K562 (cell line): ENCODE measurements around the gene ZNF692. TPM values are rescaled to one million over a fixed set of nuclear protein-coding genes. Genes with fewer than 3 reads are reported as not detected.

Source experiments
- ARID3A ChIP-seq: IDR thresholded peaks from 2 replicates; pipeline ENCODE4 v1.6.1; 2012; ENCODE audit warnings: low read depth, low read length, improper control_type of control experiment, borderline replicate concordance
- CC2D1A ChIP-seq: fragments of 450-650 bp; IDR thresholded peaks from 2 replicates; pipeline ENCODE4 v1.6.1; 2017; ENCODE audit warnings: mild to moderate bottlenecking
- CTCF ChIP-seq, 3 experiments: IDR thresholded peaks in 2 of 3; conservative IDR thresholded peaks in 1 of 3; 2 replicates each; pipeline ENCODE4 v1.5.1; 2011 to 2012; ENCODE audit warnings: low read length in 3 of 3, mild to moderate bottlenecking in 3 of 3, control low read depth in 2 of 3, improper control_type of control experiment in 1 of 3, inconsistent platforms in 1 of 3, low read depth in 1 of 3, mixed read lengths in 1 of 3, moderate library complexity in 1 of 3; ENCODE audit not compliant: insufficient read depth in 2 of 3
- DEAF1 ChIP-seq: fragments of 450-650 bp; formaldehyde crosslinking; IDR thresholded peaks from 2 replicates; pipeline ENCODE4 v1.4.0; 2020; ENCODE audit warnings: mild to moderate bottlenecking, moderate library complexity
- HMBOX1 ChIP-seq: sonication (generic); IDR thresholded peaks from 2 replicates; pipeline ENCODE4 v1.6.1; 2016
- JUND ChIP-seq, 2 experiments: IDR thresholded peaks; 2 replicates in 1 of 2; 3 replicates in 1 of 2; pipeline ENCODE4 v1.6.1; 2011; ENCODE audit warnings: borderline replicate concordance in 2 of 2, low read depth in 2 of 2, low read length in 2 of 2, improper control_type of control experiment in 1 of 2, missing biosample characterization in 1 of 2, missing genetic modification characterization in 1 of 2, missing genetic modification reagents in 1 of 2
- MTA2 ChIP-seq: fragments of 450-650 bp; IDR thresholded peaks from 2 replicates; pipeline ENCODE4 v1.6.1; 2016; ENCODE audit warnings: low read depth
- RAD21 ChIP-seq, 2 experiments: fragments of 250-450 bp in 1 of 2; fragments of 450-650 bp in 1 of 2; sonication (Bioruptor Pico) in 1 of 2; formaldehyde crosslinking in 1 of 2; IDR thresholded peaks in 1 of 2; conservative IDR thresholded peaks in 1 of 2; 2 replicates each; pipeline versions ENCODE4 v1.4.0 to v1.8.0; 2020 to 2022; ENCODE audit warnings: mild to moderate bottlenecking in 2 of 2, moderate library complexity in 1 of 2
- RCOR1 ChIP-seq, 2 experiments: IDR thresholded peaks; 2 replicates each; pipeline ENCODE4 v1.6.1; 2012; ENCODE audit warnings: low read depth in 2 of 2, low read length in 2 of 2, borderline replicate concordance in 1 of 2, improper control_type of control experiment in 1 of 2
- SMC3 ChIP-seq: conservative IDR thresholded peaks from 2 replicates; pipeline ENCODE4 v1.6.1; 2011; ENCODE audit warnings: low read depth, low read length, improper control_type of control experiment; ENCODE audit not compliant: insufficient read depth
- ZNF146 ChIP-seq: IDR thresholded peaks from one replicate; pipeline ENCODE4 v1.6.1; 2018; ENCODE audit warnings: missing compliant biosample characterization; ENCODE audit not compliant: unreplicated experiment
- polyA plus RNA-seq, 8 experiments: library from polyadenylated mRNA; depleted of rRNA in 4 of 8; stranded (reverse) in 5 of 8; unstranded in 3 of 8; fragments of >200 nt; fragmentation: Nextera tagmentation in 2 of 8; fragmentation: Illumina TruSeq in 1 of 8; extraction: Ambion mirVana in 2 of 8; extraction: Trizol in 1 of 8; gene quantifications; 2 replicates each; pipeline versions ENCODE4 v1.2.1 to v1.2.3, GENCODE V29; 2011 to 2014; ENCODE audit warnings: inconsistent platforms in 1 of 8, missing spikeins in 1 of 8
- total RNA-seq, 7 experiments: library from RNA; depleted of rRNA in 6 of 7; stranded (reverse); fragments of >200 nt in 6 of 7; fragmentation: Illumina TruSeq in 2 of 7; extraction: Trizol in 2 of 7; gene quantifications; 2 replicates each; pipeline versions ENCODE4 v1.2.1 to v1.2.3, GENCODE V29; 2011 to 2021; ENCODE audit warnings: low replicate concordance in 1 of 7

ZNF692 gene
- total and polyA plus RNA-seq, 9 of the 15 experiments (the other 6 are each of a cell fraction or from before 2014, with no cell fraction given): 8.4 to 143 (median 55.9) TPM

GRCh38 chr1:248841702-248842395, 17.0 kb downstream of the ZNF692 start (continued):
- TF ChIP-seq CTCF (IDR thresholded peaks at IDR 0.05 in 2 of 3, conservative IDR thresholded peaks at IDR 0.05 in 1 of 3; ENCODE audit: insufficient read depth in 2 of 3, low read depth in 1 of 3, low read length in 3 of 3) (peak; percentile 71 to 80 (median 76)), ARID3A (peak; percentile 30; the same call in 1 of the 2 replicates), JUND (IDR thresholded peaks at IDR 0.05; ENCODE audit: borderline replicate concordance, low read depth, low read length) (0 out of 2 replicates have a peak, but pooled peaks have one; percentile 10), JUND (tag; IDR thresholded peaks at IDR 0.05; ENCODE audit: borderline replicate concordance, low read depth, low read length) (no peak), RCOR1 (IDR thresholded peaks at IDR 0.05; ENCODE audit: borderline replicate concordance in 1 of 2, low read depth in 2 of 2, low read length in 2 of 2) (peak in 1 of 2 experiments; percentile 28; a peak in 1 of 4 replicates), RAD21 (CRISPR knock-in tag; conservative IDR thresholded peaks at IDR 0.05 in 1 of 2, IDR thresholded peaks at IDR 0.05 in 1 of 2) (peak; percentile 81 to 82), SMC3 (peak; percentile 60; the same call in 1 of the 2 replicates), CC2D1A (0 out of 2 replicates have a peak, but pooled peaks have one; percentile 30), DEAF1 (peak; percentile 78), MTA2 (no peak), ZNF146 (CRISPR knock-in tag) (no peak), HMBOX1 (peak; percentile 28; the same call in 1 of the 2 replicates)
